Measurements from ENCODE around the gene KCNJ10.

DNA sequence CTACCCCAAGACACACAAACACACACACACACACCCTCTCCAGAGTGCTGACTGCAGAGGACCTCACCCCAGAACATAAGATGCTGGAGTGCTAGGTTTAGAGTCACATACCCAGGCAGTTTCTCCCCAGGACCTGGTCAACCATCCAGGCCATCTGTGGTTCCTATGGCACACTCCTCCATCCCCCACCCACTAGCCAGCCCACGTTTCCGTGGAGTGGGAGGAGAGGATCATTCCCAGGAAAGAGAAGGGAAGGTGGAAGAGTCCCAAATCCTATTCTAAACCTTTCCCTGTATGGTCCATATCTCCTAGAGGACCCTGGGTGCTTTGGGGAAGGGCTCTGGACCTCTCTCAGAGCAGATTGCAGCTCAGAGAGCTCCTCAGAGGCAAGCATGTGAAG lies 12.5 kb upstream of the KCNJ10 start:
- TF ChIP-seq CTCF (optimal IDR thresholded peaks at IDR 0.05 in 1 of 3, IDR thresholded peaks at IDR 0.05 in 1 of 3, conservative IDR thresholded peaks at IDR 0.05 in 1 of 3; ENCODE audit: extremely low read depth in 1 of 3, insufficient read depth in 2 of 3, low read length in 3 of 3): no peak
- no peak for TF ChIP-seq EZH2 (IDR thresholded peaks at IDR 0.05; ENCODE audit: low read length)

Measured in keratinocyte (primary cell).